Esophagus muscularis mucosa (tissue), 4 donors: ENCODE results near the gene WWTR1. TPM values are rescaled to one million over a fixed set of nuclear protein-coding genes. Genes with fewer than 3 reads are reported as not detected.

Source experiments
- DNase-seq: peaks from one replicate; pipeline ENCODE4 v3.0.0-alpha.2; 2017; ENCODE audit errors: extremely low spot score
- H3K27ac ChIP-seq, 4 donors: fragments of 200-600 bp; sonication (generic); replicated peaks in 1 of 4; 1 replicate in 3 of 4; 2 replicates in 1 of 4; pipeline ENCODE4 v1.5.1; 2016 to 2019; ENCODE audit warnings: mild to moderate bottlenecking in 1 of 4
- H3K27me3 ChIP-seq, 4 donors: fragments of 200-600 bp; sonication (generic); one replicate each; pipeline versions ENCODE4 v1.5.1 to v1.6.0; 2016 to 2019
- H3K36me3 ChIP-seq, 4 donors: fragments of 200-600 bp; sonication (generic); one replicate each; pipeline ENCODE4 v1.5.1; 2016 to 2019
- H3K4me1 ChIP-seq, 4 donors: fragments of 200-600 bp; sonication (generic); one replicate each; pipeline ENCODE4 v1.5.1; 2016 to 2019
- H3K4me3 ChIP-seq, 4 donors: fragments of 200-600 bp; sonication (generic); 1 replicate in 2 of 4; 2 replicates in 2 of 4; pipeline ENCODE4 v1.5.1; 2016 to 2019; ENCODE audit warnings: mild to moderate bottlenecking in 4 of 4, moderate library complexity in 1 of 4
- H3K9me3 ChIP-seq, 4 donors: fragments of 200-600 bp; sonication (generic); 1 replicate in 3 of 4; 2 replicates in 1 of 4; pipeline ENCODE4 v1.5.1; 2016 to 2019
- EP300 ChIP-seq: sonication (generic); formaldehyde crosslinking; IDR thresholded peaks from one replicate; pipeline ENCODE4 v1.6.1; 2017; ENCODE audit warnings: antibody characterized with exemption
- POLR2A ChIP-seq: fragments of 450-650 bp; IDR thresholded peaks from one replicate; pipeline ENCODE4 v1.6.1; 2017; ENCODE audit warnings: antibody characterized with exemption, moderate library complexity, mild to moderate bottlenecking, low read depth
- POLR2AphosphoS5 ChIP-seq, 2 donors: sonication (generic); formaldehyde crosslinking; IDR thresholded peaks; one replicate each; pipeline ENCODE4 v1.6.1; 2017; ENCODE audit warnings: antibody characterized with exemption in 2 of 2
- WGBS: methylation state at CpG from one replicate; pipeline ENCODE4 v1.1.5; 2018; 5-methylcytosine and 5-hydroxymethylcytosine counted together
- intact Hi-C: fragments of 100-400 bp; cut with DNase I; formaldehyde crosslinking; loops from one replicate; pipeline ENCODE4 v1.15.1; 2023
- total RNA-seq, 4 donors: library from RNA; depleted of rRNA; stranded (reverse); fragments of >200 nt; gene quantifications; one replicate each; pipeline versions ENCODE4 v1.1.0 to v1.2.1, GENCODE V29; 2016
- TF ChIP-seq, protein P1 (sequence below), 3 experiments: fragments of 200-600 bp in 2 of 3; fragments of 450-650 bp in 1 of 3; sonication (generic) in 2 of 3; IDR thresholded peaks; one replicate each; pipeline ENCODE4 v1.5.1; 2017 to 2019; ENCODE audit warnings: antibody characterized with exemption in 3 of 3, mild to moderate bottlenecking in 2 of 3, moderate library complexity in 1 of 3

WWTR1 gene
- total RNA-seq, 4 donors from 2014 or later, result 346 to 535 (median 463) TPM

DNA sequence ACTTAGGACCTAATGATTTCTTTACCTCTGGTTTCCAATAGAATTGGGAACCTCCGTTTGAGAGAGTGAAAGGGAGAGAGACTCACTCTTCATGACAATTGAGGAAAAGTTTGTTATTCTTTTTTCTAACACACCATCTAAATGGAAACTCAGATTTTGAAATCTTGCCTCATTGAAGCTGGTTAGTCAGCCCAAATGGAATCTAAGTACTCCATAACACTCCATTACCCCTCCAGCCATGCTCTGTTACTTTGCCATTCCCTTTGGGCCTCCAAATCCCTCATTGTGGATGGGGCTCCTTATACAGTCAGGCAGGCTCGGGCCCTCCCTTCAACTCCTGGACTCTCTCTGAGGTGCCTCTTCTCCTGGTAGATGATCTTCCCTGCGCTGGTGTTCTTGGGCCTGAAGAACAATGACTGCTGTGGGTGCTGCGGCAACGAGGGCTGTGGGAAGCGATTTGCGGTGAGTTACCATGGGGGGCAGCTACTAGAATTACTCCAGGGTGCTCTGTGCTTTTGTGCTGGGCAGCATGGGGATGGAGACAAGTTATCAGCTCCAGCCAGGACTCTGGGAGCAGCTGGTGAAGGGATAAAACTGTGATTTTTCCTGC is 182.3 kb downstream of the WWTR1 start:
- DNase-seq, result no peak
- WGBS, result 100% methylated on average over 7 of the region's 7 CpGs
- H3K36me3 ChIP-seq, result no peaks in the 10 kb centered on the region
- peaks cover 5 to 25% (median 16%) of the 10 kb centered on the region in 4 donors for H3K4me1 ChIP-seq
- H3K9me3 ChIP-seq, result no peaks in the 10 kb centered on the region
- TF ChIP-seq EP300, result no peak
- no peak for TF ChIP-seq POLR2AphosphoS5 (IDR thresholded peaks at IDR 0.05)
- TF ChIP-seq, protein P1, sequence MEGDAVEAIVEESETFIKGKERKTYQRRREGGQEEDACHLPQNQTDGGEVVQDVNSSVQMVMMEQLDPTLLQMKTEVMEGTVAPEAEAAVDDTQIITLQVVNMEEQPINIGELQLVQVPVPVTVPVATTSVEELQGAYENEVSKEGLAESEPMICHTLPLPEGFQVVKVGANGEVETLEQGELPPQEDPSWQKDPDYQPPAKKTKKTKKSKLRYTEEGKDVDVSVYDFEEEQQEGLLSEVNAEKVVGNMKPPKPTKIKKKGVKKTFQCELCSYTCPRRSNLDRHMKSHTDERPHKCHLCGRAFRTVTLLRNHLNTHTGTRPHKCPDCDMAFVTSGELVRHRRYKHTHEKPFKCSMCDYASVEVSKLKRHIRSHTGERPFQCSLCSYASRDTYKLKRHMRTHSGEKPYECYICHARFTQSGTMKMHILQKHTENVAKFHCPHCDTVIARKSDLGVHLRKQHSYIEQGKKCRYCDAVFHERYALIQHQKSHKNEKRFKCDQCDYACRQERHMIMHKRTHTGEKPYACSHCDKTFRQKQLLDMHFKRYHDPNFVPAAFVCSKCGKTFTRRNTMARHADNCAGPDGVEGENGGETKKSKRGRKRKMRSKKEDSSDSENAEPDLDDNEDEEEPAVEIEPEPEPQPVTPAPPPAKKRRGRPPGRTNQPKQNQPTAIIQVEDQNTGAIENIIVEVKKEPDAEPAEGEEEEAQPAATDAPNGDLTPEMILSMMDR (IDR thresholded peaks at IDR 0.05), result no peak
- TF ChIP-seq POLR2A, result no peak
- H3K4me3 ChIP-seq, result no peak overlapping the region
- H3K27ac ChIP-seq, result no peak overlapping the region
- no peaks in the 10 kb centered on the region for H3K27me3 ChIP-seq
- intact Hi-C loops, result loop anchor here (5.0 kb wide), 1 partner anchor 518 kb away; no protein-coding TSS in a partner anchor

DNA sequence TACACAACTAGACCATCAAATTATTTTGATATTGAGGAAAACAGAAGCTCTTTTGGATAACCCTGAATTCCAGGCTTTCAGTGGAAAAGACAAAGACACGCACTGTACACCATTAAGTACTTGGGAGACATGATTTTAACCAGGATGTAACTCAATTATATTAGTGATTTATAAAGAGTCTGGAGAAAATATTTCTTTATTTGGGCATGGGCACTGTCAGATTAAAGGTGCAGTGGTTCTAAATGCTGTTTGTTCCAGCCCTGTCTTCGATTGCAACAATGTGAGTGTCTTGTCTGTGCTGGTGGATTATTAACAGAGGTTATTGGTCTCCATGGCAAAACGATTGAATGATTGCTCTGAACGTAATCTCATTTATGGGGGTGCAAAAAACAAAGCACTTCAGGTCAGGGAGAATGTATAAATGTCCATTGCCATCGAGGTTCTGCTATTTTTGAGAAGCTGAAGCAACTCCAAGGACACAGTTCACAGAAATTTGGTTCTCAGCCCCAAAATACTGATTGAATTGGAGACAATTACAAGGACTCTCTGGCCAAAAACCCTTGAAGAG is 183.5 kb downstream of the WWTR1 start, which contains the start of gene TM4SF4:
TM4SF4 (plus strand) TSS at position 448 of the 568 bp plus-strand sequence. CDS start 181 bp downstream, outside the sequence.
- DNase-seq, result no peak
- no peaks in the 10 kb centered on the region for H3K36me3 ChIP-seq
- H3K27ac ChIP-seq, result peak within 1 kb of the TSS in 1 of 4 donors; percentile 31
- WGBS, result 82% methylated on average over 5 of the region's 5 CpGs
- H3K4me3 ChIP-seq, result no peak within 1 kb of the TSS
- H3K27me3 ChIP-seq, result no peaks in the 10 kb centered on the region
- no peaks in the 10 kb centered on the region for H3K9me3 ChIP-seq
- intact Hi-C loops, result no loop called here
- H3K4me1 ChIP-seq, result peaks cover 0 to 15% (median 9%) of the 10 kb centered on the region in 4 donors
- no peak for TF ChIP-seq POLR2AphosphoS5 (IDR thresholded peaks at IDR 0.05)
- no peak for TF ChIP-seq POLR2A
- TF ChIP-seq, protein P1 (IDR thresholded peaks at IDR 0.05), result no peak
- no peak for TF ChIP-seq EP300

DNA sequence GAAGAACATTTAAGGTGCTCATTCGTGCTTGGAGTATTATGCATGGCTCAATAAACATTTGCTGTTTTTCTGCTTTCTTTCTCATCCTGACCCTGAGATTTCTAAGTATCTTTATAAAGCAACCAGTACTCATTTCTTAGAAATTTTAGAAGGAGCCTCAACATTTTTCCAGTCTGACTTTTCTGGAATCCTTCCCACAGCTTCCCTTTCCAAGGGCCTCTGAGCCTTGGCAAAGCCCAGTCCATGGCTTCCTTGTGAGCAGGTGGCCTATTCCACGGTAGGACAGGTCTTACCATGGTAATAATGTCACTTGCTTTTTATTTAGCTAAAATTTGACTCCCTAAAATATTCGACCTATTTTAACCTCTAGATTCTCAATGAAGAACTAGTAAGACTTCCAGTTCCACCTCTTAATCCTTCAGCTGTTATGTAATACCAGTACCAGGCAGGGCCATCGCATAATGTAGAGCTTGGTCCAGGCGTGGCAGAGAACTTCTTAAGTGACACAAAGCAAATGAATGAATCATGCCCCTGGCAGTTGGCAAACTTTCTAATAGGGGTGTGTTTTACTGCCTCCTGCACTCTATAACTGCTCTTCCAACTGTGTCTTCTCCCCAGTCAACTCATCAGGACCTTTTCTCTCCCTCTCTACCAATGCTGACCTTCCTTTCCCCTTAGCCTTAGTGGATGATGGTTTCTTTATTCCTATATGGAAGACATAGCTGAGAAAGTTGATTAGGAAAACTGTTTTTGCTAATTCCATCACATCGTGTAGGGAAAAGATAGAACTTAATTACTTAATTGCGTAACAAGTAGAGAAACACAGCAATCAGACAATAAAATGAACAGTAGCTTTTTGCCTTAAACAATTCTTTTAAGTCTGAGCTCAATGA is 184.2 kb downstream of the WWTR1 start:
- intact Hi-C loops, result no loop called here
- 67% methylated on average over 7 of the region's 7 CpGs for whole genome bisulfite sequencing
- no peak for DNase-seq
- peaks cover 0 to 15% (median 8%) of the 10 kb centered on the region in 4 donors for H3K4me1 ChIP-seq
- no peak overlapping the region for H3K4me3 ChIP-seq
- H3K27me3 ChIP-seq, result no peaks in the 10 kb centered on the region
- TF ChIP-seq EP300, result no peak
- TF ChIP-seq, protein P1 (IDR thresholded peaks at IDR 0.05), result no peak
- no peak for TF ChIP-seq POLR2AphosphoS5 (IDR thresholded peaks at IDR 0.05)
- TF ChIP-seq POLR2A, result no peak
- H3K36me3 ChIP-seq, result no peaks in the 10 kb centered on the region
- peak overlapping the region in 1 of 4 donors; percentile 31 for H3K27ac ChIP-seq
- H3K9me3 ChIP-seq, result no peaks in the 10 kb centered on the region

DNA sequence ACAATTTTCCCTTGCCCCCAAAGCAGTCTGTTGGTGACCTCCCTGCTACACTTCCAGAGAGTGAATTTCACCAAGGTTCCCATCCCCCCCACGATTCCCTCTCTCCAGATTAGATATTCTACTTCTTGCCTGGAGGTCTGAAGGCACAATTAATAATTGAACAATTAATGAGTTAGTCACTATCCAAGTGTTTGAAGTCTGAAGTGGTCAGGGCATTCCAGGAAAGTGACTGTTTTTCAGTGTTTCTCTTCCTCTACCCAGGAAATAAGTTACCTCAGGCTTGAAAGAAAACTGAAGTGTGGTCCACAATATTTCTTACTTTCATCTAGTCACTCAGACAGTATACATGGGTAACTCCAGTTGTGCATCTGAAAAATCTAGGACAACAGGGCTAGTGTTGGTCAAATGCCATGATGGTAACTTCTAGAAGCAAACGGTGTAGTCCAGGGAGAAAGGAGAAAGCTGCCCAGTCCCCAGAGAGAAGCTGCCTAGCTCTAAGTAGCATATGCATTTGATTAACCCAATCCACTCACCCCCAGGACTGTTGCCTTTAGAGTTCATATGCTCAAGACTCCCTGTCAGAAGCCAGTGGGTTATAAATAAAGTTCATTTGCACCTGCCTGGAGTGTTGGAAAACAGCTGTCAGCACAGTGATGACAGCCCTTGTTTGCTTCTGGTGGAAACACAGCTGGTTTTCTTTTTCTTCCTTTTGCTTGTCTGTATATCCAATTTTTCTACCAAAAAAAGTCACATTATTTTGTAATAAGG is 185.6 kb downstream of the WWTR1 start:
- no peaks in the 10 kb centered on the region for H3K27me3 ChIP-seq
- WGBS, result 67% methylated on average over 2 of the region's 2 CpGs
- H3K4me1 ChIP-seq, result peaks cover 0 to 15% (median 8%) of the 10 kb centered on the region in 4 donors
- H3K9me3 ChIP-seq, result no peaks in the 10 kb centered on the region
- H3K36me3 ChIP-seq, result no peaks in the 10 kb centered on the region
- no peak for DNase-seq
- intact Hi-C loops, result no loop called here
- TF ChIP-seq POLR2A (no peak), POLR2AphosphoS5 (IDR thresholded peaks at IDR 0.05) (no peak), EP300 (no peak)
- TF ChIP-seq, protein P1 (IDR thresholded peaks at IDR 0.05), result no peak
- H3K4me3 ChIP-seq, result no peak overlapping the region
- peak overlapping the region in 1 of 4 donors; percentile 6 for H3K27ac ChIP-seq
